Mucosa of descending colon (tissue), 3 donors: ENCODE measurements around the gene RAP1GDS1. TPM values are rescaled to one million over a fixed set of nuclear protein-coding genes. Genes with fewer than 3 reads are reported as not detected.
"Not testable (repeated sequence)": the region's sequence is repeated elsewhere in the genome, so short reads cannot be mapped to it uniquely, and the experiment has no call there.

Source experiments
- ATAC-seq: fragments of 200-7000 bp; cut with Tn5 transposase; one replicate; pipeline ENCODE4 v1.9.1; 2020; ENCODE audit warnings: mild to moderate bottlenecking, moderate library complexity
- DNase-seq, 3 donors: peaks; one replicate each; pipeline ENCODE4 v3.0.0-alpha.2; 2020
- H3K36me3 ChIP-seq: fragments of 200-600 bp; one replicate; pipeline ENCODE4 v1.8.0; 2021; ENCODE audit warnings: low read depth, mild to moderate bottlenecking
- H3K4me1 ChIP-seq: fragments of 200-600 bp; one replicate; pipeline ENCODE4 v1.8.0; 2021; ENCODE audit warnings: low read depth, mild to moderate bottlenecking
- H3K4me3 ChIP-seq: fragments of 200-600 bp; one replicate; pipeline ENCODE4 v1.8.0; 2021; ENCODE audit warnings: mild to moderate bottlenecking
- H3K9me3 ChIP-seq: fragments of 200-600 bp; one replicate; pipeline ENCODE4 v1.8.0; 2021; ENCODE audit warnings: mild to moderate bottlenecking
- intact Hi-C, 2 donors: fragments of 100-400 bp; cut with DNase I in 1 of 2; cut with micrococcal nuclease in 1 of 2; formaldehyde crosslinking; loops; one replicate each; pipeline versions ENCODE4 v1.11.0 to v1.11.1; 2022; cut with DNase I, micrococcal nuclease
- total RNA-seq, 3 donors: library from RNA; stranded (reverse); fragmentation: NEBNext Ultra II Directional in 2 of 3; extraction: Animal tissue kit (Norgen Biotek cat#: 25700) in 2 of 3; gene quantifications; one replicate each; pipeline versions ENCODE4 v1.2.1 to v1.2.4, GENCODE V29; 2021 to 2023
- TF ChIP-seq, protein P1 (sequence below): fragments of 200-600 bp; IDR thresholded peaks from one replicate; pipeline ENCODE4 v1.8.0; 2022; ENCODE audit warnings: antibody characterized with exemption, mild to moderate bottlenecking
- donor health status: DM: no; HTN: no; CAD: no; lungs with moderate emphysema.
- donor health status: DM: no; HTN: no; CAD: no.
- donor health status: DM: no; HTN: yes; CAD: no.

RAP1GDS1 gene
- total RNA-seq, 3 donors from 2014 or later: 28.4 to 37.5 (median 33.3) TPM

DNA sequence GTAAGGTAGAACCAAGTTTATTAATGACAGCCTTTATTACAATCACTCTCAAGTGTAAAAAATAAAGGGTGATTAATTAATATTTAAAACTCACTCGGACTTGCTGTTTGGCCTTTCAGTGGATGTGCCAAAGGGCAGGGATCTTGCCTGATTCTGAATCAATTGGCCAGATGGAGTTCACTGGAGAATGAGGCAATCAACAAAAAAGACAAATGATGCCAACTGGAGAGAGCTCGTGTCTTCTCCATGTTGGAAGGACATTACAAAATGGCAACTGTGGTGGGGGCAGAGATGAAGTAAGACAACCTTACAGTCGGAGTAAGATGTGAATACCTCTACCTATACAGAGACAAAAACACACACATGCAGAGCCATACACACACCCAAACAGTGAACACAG lies 209.2 kb downstream of the RAP1GDS1 start:
- intact Hi-C loops: no loop called here
- H3K9me3 ChIP-seq: no peaks in the 10 kb centered on the region
- no peaks in the 10 kb centered on the region for H3K36me3 ChIP-seq
- ATAC-seq: no peak
- no peaks in the 10 kb centered on the region for H3K4me1 ChIP-seq
- TF ChIP-seq, protein P1, sequence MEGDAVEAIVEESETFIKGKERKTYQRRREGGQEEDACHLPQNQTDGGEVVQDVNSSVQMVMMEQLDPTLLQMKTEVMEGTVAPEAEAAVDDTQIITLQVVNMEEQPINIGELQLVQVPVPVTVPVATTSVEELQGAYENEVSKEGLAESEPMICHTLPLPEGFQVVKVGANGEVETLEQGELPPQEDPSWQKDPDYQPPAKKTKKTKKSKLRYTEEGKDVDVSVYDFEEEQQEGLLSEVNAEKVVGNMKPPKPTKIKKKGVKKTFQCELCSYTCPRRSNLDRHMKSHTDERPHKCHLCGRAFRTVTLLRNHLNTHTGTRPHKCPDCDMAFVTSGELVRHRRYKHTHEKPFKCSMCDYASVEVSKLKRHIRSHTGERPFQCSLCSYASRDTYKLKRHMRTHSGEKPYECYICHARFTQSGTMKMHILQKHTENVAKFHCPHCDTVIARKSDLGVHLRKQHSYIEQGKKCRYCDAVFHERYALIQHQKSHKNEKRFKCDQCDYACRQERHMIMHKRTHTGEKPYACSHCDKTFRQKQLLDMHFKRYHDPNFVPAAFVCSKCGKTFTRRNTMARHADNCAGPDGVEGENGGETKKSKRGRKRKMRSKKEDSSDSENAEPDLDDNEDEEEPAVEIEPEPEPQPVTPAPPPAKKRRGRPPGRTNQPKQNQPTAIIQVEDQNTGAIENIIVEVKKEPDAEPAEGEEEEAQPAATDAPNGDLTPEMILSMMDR: no peak
- no peak overlapping the region for H3K4me3 ChIP-seq
- DNase-seq: no peak

DNA sequence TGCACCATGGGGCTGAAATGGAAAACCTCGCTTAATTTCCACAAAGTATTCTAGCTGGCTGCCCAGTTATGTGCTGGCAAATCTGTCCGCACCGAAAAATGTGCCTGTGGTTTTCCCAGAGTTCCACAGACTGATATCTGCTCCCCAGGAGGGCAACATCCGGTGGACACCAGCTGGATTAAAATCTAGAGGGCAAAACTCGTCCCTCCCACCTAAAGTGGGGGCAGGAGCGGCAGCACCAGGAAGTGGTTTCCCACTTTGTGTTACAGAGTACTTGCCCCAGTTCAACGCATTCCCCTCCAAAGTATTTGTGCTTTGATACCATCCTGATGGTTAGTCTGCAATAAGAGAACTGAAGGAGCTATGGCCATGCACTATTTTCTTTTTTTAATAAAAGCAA lies 209.6 kb downstream of the RAP1GDS1 start:
- DNase-seq: no peak
- H3K4me1 ChIP-seq: no peaks in the 10 kb centered on the region
- H3K9me3 ChIP-seq: no peaks in the 10 kb centered on the region
- TF ChIP-seq, protein P1: no peak
- ATAC-seq: no peak
- H3K4me3 ChIP-seq: no peak overlapping the region
- intact Hi-C loops: no loop called here
- no peaks in the 10 kb centered on the region for H3K36me3 ChIP-seq

DNA sequence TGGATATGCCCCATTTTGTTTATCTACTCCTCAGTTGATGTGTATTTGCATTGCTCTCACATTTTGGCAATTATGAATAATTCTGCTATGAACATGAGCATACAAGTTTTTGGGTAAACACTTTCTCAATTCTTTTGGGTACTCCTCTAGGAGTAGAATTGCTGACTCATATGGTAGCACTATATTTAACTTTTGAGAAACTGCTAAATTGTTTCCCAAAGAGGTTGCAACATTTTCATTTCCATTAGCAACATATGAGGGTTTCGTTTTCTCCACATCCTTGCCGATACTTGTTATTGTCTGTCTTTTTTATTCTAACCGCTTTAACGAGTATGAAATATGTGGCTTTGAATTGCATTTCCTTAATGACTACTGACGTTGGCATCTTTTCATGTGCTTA lies 211.9 kb downstream of the RAP1GDS1 start:
- H3K4me1 ChIP-seq: no peaks in the 10 kb centered on the region
- DNase-seq (no peak), ATAC-seq (no peak)
- intact Hi-C loops: no loop called here
- TF ChIP-seq, protein P1: no peak
- H3K36me3 ChIP-seq: no peaks in the 10 kb centered on the region
- no peaks in the 10 kb centered on the region for H3K9me3 ChIP-seq
- H3K4me3 ChIP-seq: no peak overlapping the region

GRCh38 chr4:98474408-98474844 lies 213.2 kb downstream of the RAP1GDS1 start:
- TF ChIP-seq, protein P1: no peak
- intact Hi-C loops: no loop called here
- DNase-seq (no peak), ATAC-seq (no peak)
- Histone ChIP-seq H3K4me3 (no peak overlapping the region), H3K4me1 (no peaks in the 10 kb centered on the region), H3K9me3 (no peaks in the 10 kb centered on the region), H3K36me3 (no peaks in the 10 kb centered on the region)

GRCh38 chr4:98476891-98477290 lies 215.7 kb downstream of the RAP1GDS1 start:
- no peaks in the 10 kb centered on the region for H3K36me3 ChIP-seq
- no peaks in the 10 kb centered on the region for H3K4me1 ChIP-seq
- TF ChIP-seq, protein P1: no peak
- H3K9me3 ChIP-seq: no peaks in the 10 kb centered on the region
- no peak overlapping the region for H3K4me3 ChIP-seq
- ATAC-seq (no peak), DNase-seq (no peak)
- intact Hi-C loops: no loop called here

- intact Hi-C loops, DNase-seq, H3K9me3 ChIP-seq, ATAC-seq, H3K4me3 ChIP-seq, H3K36me3 ChIP-seq, H3K4me1 ChIP-seq: not testable (repeated sequence)
Measured at GRCh38 chr4:98479590-98479989, 218.4 kb downstream of the RAP1GDS1 start.
